Spleen (tissue), 11 donors: ENCODE measurements around the gene CGREF1. TPM values are rescaled to one million over a fixed set of nuclear protein-coding genes. Genes with fewer than 3 reads are reported as not detected.

Experiments
- DNase-seq: peaks from one replicate; pipeline ENCODE4 v3.0.0-alpha.2; 2020
- H3K27ac ChIP-seq, 8 donors: fragments of 200-600 bp; sonication (generic) in 7 of 8; 1 replicate in 4 of 8; 2 replicates in 4 of 8; pipeline versions ENCODE4 v1.5.0 to v1.8.0; 2016 to 2021; ENCODE audit warnings: inconsistent platforms in 4 of 8, mild to moderate bottlenecking in 4 of 8, moderate library complexity in 1 of 8
- H3K27me3 ChIP-seq, 7 donors: fragments of 200-600 bp; sonication (generic) in 6 of 7; replicated peaks in 1 of 7; 1 replicate in 4 of 7; 2 replicates in 3 of 7; pipeline versions ENCODE4 v1.5.0 to v1.8.0; 2016 to 2021; ENCODE audit warnings: inconsistent platforms in 3 of 7, mild to moderate bottlenecking in 1 of 7
- H3K36me3 ChIP-seq, 6 donors: fragments of 200-600 bp; sonication (generic) in 5 of 6; 1 replicate in 4 of 6; 2 replicates in 2 of 6; pipeline versions ENCODE4 v1.5.0 to v1.8.0; 2016 to 2021; ENCODE audit warnings: inconsistent platforms in 2 of 6
- H3K4me1 ChIP-seq, 6 donors: fragments of 200-600 bp; sonication (generic) in 5 of 6; 1 replicate in 3 of 6; 2 replicates in 3 of 6; pipeline versions ENCODE4 v1.5.0 to v1.8.0; 2016 to 2021; ENCODE audit warnings: inconsistent platforms in 3 of 6
- H3K4me3 ChIP-seq, 8 donors: fragments of 200-600 bp; sonication (generic) in 7 of 8; 1 replicate in 4 of 8; 2 replicates in 4 of 8; pipeline versions ENCODE4 v1.5.0 to v1.8.0; 2016 to 2021; ENCODE audit warnings: inconsistent platforms in 4 of 8, mild to moderate bottlenecking in 4 of 8, moderate library complexity in 2 of 8
- H3K9me3 ChIP-seq, 8 donors: fragments of 200-600 bp; sonication (generic) in 7 of 8; 1 replicate in 4 of 8; 2 replicates in 4 of 8; pipeline versions ENCODE4 v1.5.0 to v1.8.0; 2016 to 2021; ENCODE audit warnings: inconsistent platforms in 4 of 8
- POLR2A ChIP-seq, 3 donors: fragments of 450-650 bp; IDR thresholded peaks; one replicate each; pipeline ENCODE4 v1.5.1; 2017; ENCODE audit warnings: antibody characterized with exemption in 3 of 3, mild to moderate bottlenecking in 1 of 3
- POLR2AphosphoS5 ChIP-seq, 3 donors: sonication (generic); formaldehyde crosslinking; IDR thresholded peaks; one replicate each; pipeline ENCODE4 v1.5.1; 2017; ENCODE audit warnings: antibody characterized with exemption in 3 of 3
- WGBS, 5 donors: extraction: QIAGEN DNeasy Blood & Tissue Kit in 3 of 5; methylation state at CpG; one replicate each; pipeline versions ENCODE4 v1.1.5 to v1.1.7; 2013 to 2018; 5-methylcytosine and 5-hydroxymethylcytosine counted together
- intact Hi-C: fragments of 100-400 bp; cut with DNase I; formaldehyde crosslinking; loops from one replicate; pipeline ENCODE4 v1.15.0; 2023; ENCODE audit warnings: low total_unique reads
- polyA plus RNA-seq, 3 donors: library from polyadenylated mRNA; stranded (reverse); fragments of 200-250 nt; gene quantifications; one replicate each; pipeline ENCODE4 v1.2.1, GENCODE V29; 2013
- total RNA-seq, 7 donors: library from RNA; depleted of rRNA in 3 of 7; stranded (reverse); fragments of >200 nt in 3 of 7; fragmentation: NEBNext Ultra II Directional in 4 of 7; extraction: Animal tissue kit (Norgen Biotek cat#: 25700) in 4 of 7; gene quantifications; one replicate each; pipeline versions ENCODE4 v1.1.0 to v1.2.1, GENCODE V29; 2016 to 2021
- TF ChIP-seq, protein P1 (sequence below), 11 experiments: fragments of 200-600 bp in 7 of 11; fragments of 450-650 bp in 4 of 11; sonication (generic) in 4 of 11; IDR thresholded peaks in 8 of 11; conservative IDR thresholded peaks in 3 of 11; 1 replicate in 7 of 11; 2 replicates in 4 of 11; pipeline versions ENCODE4 v1.4.0 to v1.8.0; 2016 to 2021; ENCODE audit warnings: antibody characterized with exemption in 11 of 11, inconsistent platforms in 4 of 11, mild to moderate bottlenecking in 1 of 11
- donor health status: healthy with polysubstance abuse.
- donor health status: DM: no; HTN: no; CAD: no; lungs with moderate emphysema.
- donor health status: DM: no; HTN: no; CAD: no.
- donor health status: Bipolar disorder and iron deficiency.
- donor health status: healthy.
- donor health status: DM: no; HTN: no; CAD: no.
- donor health status: DM: yes; HTN: yes; CAD: no.

CGREF1 gene
- total and polyA plus RNA-seq, 10 donors: 0.17 to 0.82 (median 0.46) TPM; not detected in 3

DNA sequence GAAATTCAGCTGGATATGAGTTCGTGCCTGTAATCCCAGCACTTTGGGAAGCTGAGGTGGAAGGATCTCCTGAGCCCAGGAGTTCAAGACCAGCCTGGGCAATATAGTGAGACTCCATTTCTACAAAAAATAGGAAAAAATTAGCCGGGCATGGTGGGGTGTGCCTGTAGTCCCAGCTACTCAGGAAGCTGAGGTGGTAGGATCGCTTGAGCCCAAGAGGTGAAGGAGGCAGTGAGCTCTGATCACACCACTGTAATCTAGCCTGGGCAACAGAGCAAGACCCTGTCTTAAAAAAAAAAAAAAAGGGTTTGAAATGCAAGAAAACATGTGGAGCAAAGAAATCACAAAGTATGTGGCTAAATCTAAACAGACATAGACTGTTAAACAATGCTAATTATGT lies 9.8 kb downstream of the CGREF1 start:
- no peak overlapping the region for H3K4me3 ChIP-seq
- H3K4me1 ChIP-seq: no peaks in the 10 kb centered on the region
- no peak overlapping the region for H3K27ac ChIP-seq
- no peak for DNase-seq
- peaks cover 0 to 21% (median 0%) of the 10 kb centered on the region in 7 donors for H3K27me3 ChIP-seq
- TF ChIP-seq POLR2AphosphoS5 (IDR thresholded peaks at IDR 0.05) (no peak), POLR2A (IDR thresholded peaks at IDR 0.05) (no peak)
- TF ChIP-seq, protein P1, sequence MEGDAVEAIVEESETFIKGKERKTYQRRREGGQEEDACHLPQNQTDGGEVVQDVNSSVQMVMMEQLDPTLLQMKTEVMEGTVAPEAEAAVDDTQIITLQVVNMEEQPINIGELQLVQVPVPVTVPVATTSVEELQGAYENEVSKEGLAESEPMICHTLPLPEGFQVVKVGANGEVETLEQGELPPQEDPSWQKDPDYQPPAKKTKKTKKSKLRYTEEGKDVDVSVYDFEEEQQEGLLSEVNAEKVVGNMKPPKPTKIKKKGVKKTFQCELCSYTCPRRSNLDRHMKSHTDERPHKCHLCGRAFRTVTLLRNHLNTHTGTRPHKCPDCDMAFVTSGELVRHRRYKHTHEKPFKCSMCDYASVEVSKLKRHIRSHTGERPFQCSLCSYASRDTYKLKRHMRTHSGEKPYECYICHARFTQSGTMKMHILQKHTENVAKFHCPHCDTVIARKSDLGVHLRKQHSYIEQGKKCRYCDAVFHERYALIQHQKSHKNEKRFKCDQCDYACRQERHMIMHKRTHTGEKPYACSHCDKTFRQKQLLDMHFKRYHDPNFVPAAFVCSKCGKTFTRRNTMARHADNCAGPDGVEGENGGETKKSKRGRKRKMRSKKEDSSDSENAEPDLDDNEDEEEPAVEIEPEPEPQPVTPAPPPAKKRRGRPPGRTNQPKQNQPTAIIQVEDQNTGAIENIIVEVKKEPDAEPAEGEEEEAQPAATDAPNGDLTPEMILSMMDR (IDR thresholded peaks at IDR 0.05 in 8 of 11, conservative IDR thresholded peaks at IDR 0.05 in 3 of 11): no peak
- no peaks in the 10 kb centered on the region for H3K9me3 ChIP-seq
- intact Hi-C loops: no loop called here
- no peaks in the 10 kb centered on the region for H3K36me3 ChIP-seq
- 83 to 95% (median 90%) methylated on average over 3 of the region's 3 CpGs for WGBS, 5 donors

DNA sequence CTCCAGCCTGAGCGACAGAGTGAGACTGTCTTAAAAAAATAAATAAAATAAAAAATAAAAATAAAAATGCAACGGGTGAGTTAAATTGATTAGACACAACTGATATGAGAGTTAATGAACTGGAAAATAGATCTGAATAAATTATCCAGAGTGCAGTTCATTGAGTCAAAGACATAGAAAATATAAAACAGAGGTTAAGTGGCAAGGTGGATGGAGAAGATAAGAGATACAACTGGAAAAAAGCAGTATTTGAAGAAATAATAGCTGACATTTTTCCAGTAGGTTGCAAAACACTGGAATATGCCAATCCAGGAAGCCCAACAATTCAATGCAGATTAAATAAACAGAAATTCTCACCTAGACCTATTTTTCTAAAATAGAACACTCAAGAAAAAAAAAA lies 10.7 kb downstream of the CGREF1 start:
- intact Hi-C loops: no loop called here
- DNase-seq: no peak
- TF ChIP-seq POLR2A (IDR thresholded peaks at IDR 0.05) (no peak), POLR2AphosphoS5 (IDR thresholded peaks at IDR 0.05) (no peak)
- TF ChIP-seq, protein P1 (IDR thresholded peaks at IDR 0.05 in 8 of 11, conservative IDR thresholded peaks at IDR 0.05 in 3 of 11): no peak
- Histone ChIP-seq H3K27ac (no peak overlapping the region), H3K27me3 (peaks cover 0 to 27% (median 0%) of the 10 kb centered on the region in 7 donors), H3K36me3 (no peaks in the 10 kb centered on the region), H3K4me1 (no peaks in the 10 kb centered on the region), H3K4me3 (no peak overlapping the region), H3K9me3 (no peaks in the 10 kb centered on the region)
- 77 to 97% (median 95%) methylated on average over 2 of the region's 2 CpGs for WGBS, 5 donors

DNA sequence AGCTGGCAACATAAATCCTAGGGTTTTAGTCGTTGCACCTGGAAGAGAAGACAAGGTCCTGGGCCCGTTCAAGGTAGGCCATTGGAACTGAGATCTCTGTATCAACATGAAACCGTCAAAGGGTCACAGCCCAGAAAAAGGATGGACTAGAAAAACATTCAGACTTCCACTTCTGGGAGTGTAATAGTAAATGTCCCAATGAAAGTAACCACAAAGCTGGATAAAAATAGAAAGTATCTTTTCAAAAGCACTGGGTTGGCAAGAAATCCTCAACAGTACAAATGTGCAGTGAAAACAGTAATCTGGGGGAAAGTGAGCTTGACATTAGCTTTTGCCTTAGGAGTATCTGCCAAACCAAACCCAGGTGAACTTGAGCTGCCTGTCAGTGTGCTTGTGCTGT lies 12.9 kb downstream of the CGREF1 start:
- WGBS, 5 donors: 69 to 83% (median 77%) methylated on average over 3 of the region's 3 CpGs
- Histone ChIP-seq H3K36me3 (no peaks in the 10 kb centered on the region), H3K9me3 (no peaks in the 10 kb centered on the region), H3K27me3 (peaks cover 0 to 27% (median 0%) of the 10 kb centered on the region in 7 donors), H3K27ac (no peak overlapping the region), H3K4me3 (no peak overlapping the region), H3K4me1 (no peaks in the 10 kb centered on the region)
- intact Hi-C loops: no loop called here
- DNase-seq: no peak
- TF ChIP-seq, protein P1 (IDR thresholded peaks at IDR 0.05 in 8 of 11, conservative IDR thresholded peaks at IDR 0.05 in 3 of 11): no peak
- no peak for TF ChIP-seq POLR2AphosphoS5 (IDR thresholded peaks at IDR 0.05)
- no peak for TF ChIP-seq POLR2A (IDR thresholded peaks at IDR 0.05)

DNA sequence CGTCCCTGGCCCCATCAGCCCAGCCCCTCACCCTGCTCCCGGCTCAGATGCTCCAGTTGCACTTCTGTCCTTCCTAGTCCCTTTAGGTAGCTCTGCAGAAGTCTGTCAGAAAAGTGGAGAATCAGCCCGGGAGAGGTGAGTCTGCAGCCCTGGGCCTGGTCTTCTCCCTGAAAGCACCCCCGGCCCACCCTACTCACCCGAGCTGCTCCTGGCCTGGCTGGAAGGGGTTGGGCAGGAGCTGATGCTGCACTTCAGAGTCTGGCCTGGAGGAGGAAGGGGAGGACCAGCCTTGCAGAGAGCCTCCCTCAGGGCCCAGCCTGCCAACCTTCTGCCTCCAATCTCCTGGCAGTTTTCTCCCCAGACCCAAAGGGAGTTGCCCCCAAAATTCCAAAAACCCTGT lies 16.6 kb downstream of the CGREF1 start:
- Histone ChIP-seq H3K27me3 (peaks cover 0 to 26% (median 0%) of the 10 kb centered on the region in 7 donors), H3K27ac (no peak overlapping the region), H3K36me3 (peaks cover 0 to 3% (median 0%) of the 10 kb centered on the region in 6 donors), H3K4me1 (peaks cover 0 to 6% (median 0%) of the 10 kb centered on the region in 6 donors), H3K9me3 (no peaks in the 10 kb centered on the region), H3K4me3 (no peak overlapping the region)
- TF ChIP-seq, protein P1 (IDR thresholded peaks at IDR 0.05 in 8 of 11, conservative IDR thresholded peaks at IDR 0.05 in 3 of 11): no peak
- TF ChIP-seq POLR2AphosphoS5 (IDR thresholded peaks at IDR 0.05) (no peak), POLR2A (IDR thresholded peaks at IDR 0.05) (no peak)
- intact Hi-C loops: no loop called here
- WGBS, 5 donors: 72 to 100% (median 90%) methylated on average over 5 of the region's 5 CpGs
- no peak for DNase-seq
